SW480 (cell line): ENCODE results near the gene BACH1.

ENCODE experiments used
- DNase-seq: peaks from one replicate; pipeline ENCODE4 v3.0.0-alpha.2; 2016; ENCODE audit warnings: low spot score

BACH1 gene

GRCh38 chr21:29382030-29382654, 83.4 kb downstream of the BACH1 start:
- DNase-seq, result peak; percentile 11

- no peak for DNase-seq
Observed at GRCh38 chr21:29384683-29385359, 86.1 kb downstream of the BACH1 start.

- no peak for DNase-seq
Observed at GRCh38 chr21:29385934-29386520, 87.3 kb downstream of the BACH1 start.

GRCh38 chr21:29386803-29387202, 88.1 kb downstream of the BACH1 start:
- no peak for DNase-seq

GRCh38 chr21:29387598-29387997, 88.9 kb downstream of the BACH1 start:
- no peak for DNase-seq

GRCh38 chr21:29389136-29389535, 90.4 kb downstream of the BACH1 start:
- DNase-seq, result no peak

GRCh38 chr21:29390778-29391177, 92.1 kb downstream of the BACH1 start:
- DNase-seq, result no peak

GRCh38 chr21:29394051-29394450, 95.3 kb downstream of the BACH1 start:
- no peak for DNase-seq
